Kidney (tissue), 14 donors: Measurements from ENCODE around the gene NECTIN1. TPM values are rescaled to one million over a fixed set of nuclear protein-coding genes. Genes with fewer than 3 reads are reported as not detected.
A peak's percentile ranks its signal among the peaks of the same experiment; 100 is the strongest.

ENCODE experiments used
- DNase-seq, 5 donors: peaks; one replicate each; pipeline ENCODE4 v3.0.0-alpha.2; 2013 to 2020
- FAIRE-seq: peaks from 2 replicates; lab custom pipeline; 2012; peaks lifted over from hg19 to GRCh38; lab: Jason Lieb, UNC
- H3K27ac ChIP-seq, 2 donors: one replicate each; pipeline ENCODE4 v1.7.0; 2013; ENCODE audit warnings: low read depth in 2 of 2, low read length in 2 of 2, inconsistent platforms in 1 of 2
- H3K27me3 ChIP-seq: one replicate; pipeline ENCODE4 v1.7.1; 2013; ENCODE audit warnings: low read length, inconsistent platforms; ENCODE audit not compliant: control insufficient read depth, insufficient read depth
- H3K36me3 ChIP-seq, 3 donors: one replicate each; pipeline versions ENCODE4 v1.7.0 to v1.7.1; 2013; ENCODE audit warnings: low read length in 3 of 3, control low read depth in 1 of 3, inconsistent platforms in 1 of 3; ENCODE audit not compliant: insufficient read depth in 3 of 3, control insufficient read depth in 2 of 3
- H3K4me1 ChIP-seq, 3 donors: one replicate each; pipeline versions ENCODE4 v1.7.0 to v1.7.1; 2013; ENCODE audit warnings: low read length in 3 of 3, inconsistent platforms in 1 of 3, low read depth in 1 of 3; ENCODE audit not compliant: control insufficient read depth in 2 of 3, insufficient read depth in 2 of 3
- H3K4me3 ChIP-seq, 3 donors: one replicate each; pipeline versions ENCODE4 v1.7.0 to v1.8.1; 2013; ENCODE audit warnings: low read length in 3 of 3, control low read depth in 1 of 3, inconsistent platforms in 1 of 3
- H3K9ac ChIP-seq, 3 donors: one replicate each; pipeline versions ENCODE4 v1.7.0 to v1.7.1; 2013; ENCODE audit warnings: low read length in 3 of 3, control low read depth in 1 of 3, inconsistent platforms in 1 of 3
- H3K9me3 ChIP-seq, 3 donors: one replicate each; pipeline versions ENCODE4 v1.7.0 to v1.7.1; 2013; ENCODE audit warnings: low read length in 3 of 3, control low read depth in 1 of 3, inconsistent platforms in 1 of 3; ENCODE audit not compliant: control insufficient read depth in 2 of 3, insufficient read depth in 1 of 3
- CTCF ChIP-seq: IDR thresholded peaks from 3 replicates; pipeline ENCODE4 v1.5.1; 2012; ENCODE audit warnings: mild to moderate bottlenecking, moderate library complexity, borderline replicate concordance; ENCODE audit not compliant: insufficient read depth; ENCODE audit errors: extremely low read depth
- intact Hi-C: fragments of 100-400 bp; cut with DNase I; formaldehyde crosslinking; loops from one replicate; pipeline ENCODE4 v1.11.1; 2022
- polyA plus RNA-seq: library from polyadenylated mRNA; stranded (reverse); fragments of 350-450 nt; fragmentation: Illumina TruSeq; extraction: RNeasy Lipid Tissue Mini Kit (QIAGEN cat#74804); gene quantifications from one replicate; pipeline ENCODE4 v1.2.3, GENCODE V29; 2014; ENCODE audit warnings: low read depth, low replicate concordance; ENCODE audit not compliant: insufficient read depth
- total RNA-seq: library from RNA; stranded (reverse); fragmentation: NEBNext Ultra II Directional; extraction: Animal tissue kit (Norgen Biotek cat#: 25700); gene quantifications from one replicate; pipeline ENCODE4 v1.2.1, GENCODE V29; 2021
- donor health status: control.
- donor health status: control.
- donor health status: control.
- donor health status: control.
- donor health status: control.
- donor health status: DM: yes; HTN: yes; CAD: no.
- donor health status: Normal renal cell carcinoma (clear cell type).

The NECTIN1 gene
- total and polyA plus RNA-seq, 2 donors from 2014 or later: 6.0 to 13.2 TPM

GRCh38 chr11:119704849-119705248 lies 24.2 kb downstream of the NECTIN1 start:
- intact Hi-C loops: no loop called here
- DNase-seq (no peak), FAIRE-seq (no peak)

DNA sequence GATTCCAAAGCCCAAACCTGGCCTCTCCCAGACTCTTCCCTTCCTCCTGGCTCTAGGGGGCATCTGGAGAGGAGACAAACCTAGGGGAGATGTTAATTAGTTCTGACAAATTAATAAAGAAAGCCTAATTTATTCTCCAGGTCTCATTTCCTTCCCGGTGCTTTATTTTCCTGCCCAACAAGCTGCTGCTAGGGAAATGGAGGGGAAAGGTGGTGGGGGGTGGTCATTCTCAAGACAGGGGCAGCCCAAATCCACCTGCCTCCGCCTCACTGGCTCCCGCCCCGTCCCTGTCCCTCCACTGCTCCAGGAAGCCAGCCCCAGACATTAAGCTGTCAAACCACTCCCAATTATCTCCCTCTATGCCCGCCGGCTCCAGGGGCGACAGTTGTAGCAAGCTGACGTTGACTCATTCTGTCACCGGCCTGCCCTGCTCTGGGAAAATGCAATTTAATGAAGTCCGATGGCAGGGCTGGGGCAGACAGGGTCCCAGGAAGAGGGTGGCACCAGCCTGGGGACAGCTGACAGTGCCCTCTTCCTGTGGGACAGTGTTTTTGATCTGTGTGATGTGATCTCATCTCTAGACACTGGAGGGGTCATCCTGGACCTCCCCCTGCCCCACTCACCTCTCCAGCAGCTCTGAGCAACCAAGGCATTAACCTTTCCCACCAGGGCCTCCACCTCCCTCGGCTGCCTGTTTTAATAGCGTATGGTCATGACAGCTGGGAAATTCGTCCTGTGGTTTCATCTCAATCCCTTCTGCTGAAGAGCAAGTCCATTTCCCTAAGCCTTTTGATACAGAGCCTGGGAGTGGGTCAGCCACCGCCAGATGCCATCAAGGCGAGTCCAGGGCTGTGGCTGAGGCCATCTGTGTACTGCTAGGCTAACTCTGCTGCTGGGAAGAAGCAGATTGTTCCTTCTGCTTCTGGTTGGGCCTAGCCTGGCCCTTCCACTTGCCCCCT lies 27.1 kb downstream of the NECTIN1 start:
- FAIRE-seq (no peak), DNase-seq (peak in 1 of 5 donors; percentile 52)
- intact Hi-C loops: no loop called here
- Histone ChIP-seq H3K4me1 (peaks cover 0 to 12% (median 9%) of the 10 kb centered on the region in 3 donors), H3K4me3 (no peak overlapping the region), H3K9me3 (no peaks in the 10 kb centered on the region), H3K9ac (no peak overlapping the region), H3K27me3 (no peaks in the 10 kb centered on the region), H3K36me3 (no peaks in the 10 kb centered on the region), H3K27ac (no peak overlapping the region)
- no peak for TF ChIP-seq CTCF

More at GRCh38 chr11:119704849-119705248, 24.2 kb downstream of the NECTIN1 start:
- H3K27me3 ChIP-seq: no peaks in the 10 kb centered on the region
- no peak overlapping the region for H3K4me3 ChIP-seq
- no peak for TF ChIP-seq CTCF
- no peak overlapping the region for H3K27ac ChIP-seq
- H3K36me3 ChIP-seq: no peaks in the 10 kb centered on the region
- H3K9me3 ChIP-seq: no peaks in the 10 kb centered on the region
- no peak overlapping the region for H3K9ac ChIP-seq
- peaks cover under 1 to 1% (median 1%) of the 10 kb centered on the region in 3 donors for H3K4me1 ChIP-seq

GRCh38 chr11:119700536-119701346 lies 28.3 kb downstream of the NECTIN1 start:
- intact Hi-C loops: no loop called here
- no peaks in the 10 kb centered on the region for H3K36me3 ChIP-seq
- H3K4me3 ChIP-seq: no peak overlapping the region
- no peak overlapping the region for H3K9ac ChIP-seq
- no peaks in the 10 kb centered on the region for H3K27me3 ChIP-seq
- TF ChIP-seq CTCF: no peak
- DNase-seq (no peak), FAIRE-seq (no peak)
- H3K4me1 ChIP-seq: peaks cover 0 to 12% (median 9%) of the 10 kb centered on the region in 3 donors
- H3K27ac ChIP-seq: no peak overlapping the region
- H3K9me3 ChIP-seq: no peaks in the 10 kb centered on the region
